PC-9 (cell line): ENCODE data around the gene FBXL14. TPM values are rescaled to one million over a fixed set of nuclear protein-coding genes. Genes with fewer than 3 reads are reported as not detected.
A peak's percentile ranks its signal among the peaks of the same experiment; 100 is the strongest.

Experiments
- BruUV-seq: library from RNA; stranded (reverse); fragments of 400-500 nt; replicated peaks from 2 replicates; lab custom pipeline; 2021; lab: Mats Ljungman, UMichigan
- CTCF ChIA-PET: fragments of 300-600 bp; sonication (Branson Sonifier 250); formaldehyde crosslinking; loops from one replicate; lab custom pipeline; 2022; ENCODE audit warnings: antibody characterized with exemption; lab: Charles Lee
- POLR2A ChIA-PET: fragments of 300-600 bp; sonication (Branson Sonifier 250); formaldehyde crosslinking; loops from one replicate; lab custom pipeline; 2022; ENCODE audit warnings: antibody characterized with exemption; ENCODE audit not compliant: unreplicated experiment; lab: Charles Lee
- DNase-seq, 2 experiments: peaks; one replicate each; pipeline versions ENCODE4 v3.0.0 to v3.0.0-alpha.2; 2015 to 2022; ENCODE audit warnings: mixed read lengths in 1 of 2
- H2AFZ ChIP-seq: fragments of 200-600 bp; sonication (generic); 2 replicates; pipeline ENCODE4 v1.8.1; 2017; ENCODE audit warnings: antibody characterized with exemption
- H3F3A ChIP-seq: fragments of 200-600 bp; sonication (generic); 2 replicates; pipeline ENCODE4 v1.8.1; 2017; ENCODE audit warnings: antibody characterized with exemption, mild to moderate bottlenecking, low read depth; ENCODE audit not compliant: insufficient read depth
- H3K27ac ChIP-seq: fragments of 200-600 bp; sonication (generic); 2 replicates; pipeline ENCODE4 v1.6.1; 2016; ENCODE audit warnings: mixed run types
- H3K27me3 ChIP-seq: fragments of 200-600 bp; sonication (generic); 2 replicates; pipeline ENCODE4 v1.6.1; 2016; ENCODE audit warnings: low read depth, mixed run types; ENCODE audit not compliant: insufficient read depth
- H3K36me3 ChIP-seq: fragments of 200-600 bp; sonication (generic); 2 replicates; pipeline ENCODE4 v1.6.1; 2016; ENCODE audit warnings: low read depth, mixed run types
- H3K4me1 ChIP-seq: fragments of 200-600 bp; sonication (generic); replicated peaks from 2 replicates; pipeline ENCODE4 v1.6.1; 2016; ENCODE audit warnings: mixed run types; ENCODE audit not compliant: insufficient read depth
- H3K4me2 ChIP-seq: fragments of 200-600 bp; sonication (generic); 2 replicates; pipeline ENCODE4 v1.6.1; 2017; ENCODE audit warnings: mixed run types
- H3K4me3 ChIP-seq: fragments of 200-600 bp; sonication (generic); 2 replicates; pipeline ENCODE4 v1.6.1; 2016; ENCODE audit warnings: mixed run types
- H3K79me2 ChIP-seq: fragments of 200-600 bp; sonication (generic); 2 replicates; pipeline ENCODE4 v1.6.1; 2017; ENCODE audit warnings: low read depth, mixed run types
- H3K9me2 ChIP-seq: fragments of 200-600 bp; sonication (generic); 2 replicates; pipeline ENCODE4 v1.8.1; 2017; ENCODE audit warnings: mild to moderate bottlenecking; ENCODE audit not compliant: insufficient read depth
- H3K9me3 ChIP-seq: fragments of 200-600 bp; sonication (generic); 2 replicates; pipeline ENCODE4 v1.8.1; 2016; ENCODE audit warnings: low read depth; ENCODE audit not compliant: insufficient read depth
- H4K20me1 ChIP-seq: fragments of 200-600 bp; sonication (generic); 2 replicates; pipeline ENCODE4 v1.8.1; 2017; ENCODE audit not compliant: insufficient read depth
- EZH2 ChIP-seq: fragments of 200-600 bp; sonication (generic); IDR thresholded peaks from 2 replicates; pipeline ENCODE4 v1.8.0; 2017; ENCODE audit warnings: antibody characterized with exemption, low read depth
- intact Hi-C: fragments of 100-400 bp; cut with micrococcal nuclease; formaldehyde crosslinking; loops from one replicate; pipeline ENCODE4 v1.10.0; 2022; ENCODE audit not compliant: unreplicated experiment
- total RNA-seq: library from RNA; stranded (reverse); gene quantifications from 2 replicates; pipeline ENCODE4 v1.2.3, GENCODE V29; 2021
- TF ChIP-seq, protein P1 (sequence below): fragments of 200-600 bp; sonication (generic); conservative IDR thresholded peaks from 2 replicates; pipeline ENCODE4 v1.6.1; 2017; ENCODE audit warnings: mixed run types, antibody characterized with exemption, mild to moderate bottlenecking, moderate library complexity

The FBXL14 gene
- total RNA-seq, 1 experiment from 2014 or later: 21.1 TPM

DNA sequence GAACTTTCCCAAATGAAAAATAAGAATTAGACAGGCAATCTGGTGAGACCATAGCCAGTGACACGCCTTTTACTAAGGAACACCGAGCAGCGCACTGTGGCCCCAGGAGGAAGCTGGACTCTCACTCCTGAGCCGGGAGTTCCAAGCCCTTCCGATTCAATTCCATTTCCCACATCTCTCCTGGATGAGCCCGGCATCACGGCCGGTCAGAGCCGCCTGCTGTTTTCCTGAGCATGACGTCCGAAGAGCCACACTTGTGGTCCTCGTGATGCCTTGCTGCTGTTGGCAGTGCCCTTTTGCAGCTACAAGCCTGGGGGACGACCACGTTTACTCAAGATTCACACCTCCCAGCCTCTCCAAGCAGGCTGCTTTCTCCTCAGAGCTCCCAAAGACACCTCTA lies 40.8 kb downstream of the FBXL14 start:
- H3K79me2 ChIP-seq: no peaks in the 10 kb centered on the region
- no TSS peak for BruUV-seq
- CTCF ChIA-PET: no interaction called here

DNA sequence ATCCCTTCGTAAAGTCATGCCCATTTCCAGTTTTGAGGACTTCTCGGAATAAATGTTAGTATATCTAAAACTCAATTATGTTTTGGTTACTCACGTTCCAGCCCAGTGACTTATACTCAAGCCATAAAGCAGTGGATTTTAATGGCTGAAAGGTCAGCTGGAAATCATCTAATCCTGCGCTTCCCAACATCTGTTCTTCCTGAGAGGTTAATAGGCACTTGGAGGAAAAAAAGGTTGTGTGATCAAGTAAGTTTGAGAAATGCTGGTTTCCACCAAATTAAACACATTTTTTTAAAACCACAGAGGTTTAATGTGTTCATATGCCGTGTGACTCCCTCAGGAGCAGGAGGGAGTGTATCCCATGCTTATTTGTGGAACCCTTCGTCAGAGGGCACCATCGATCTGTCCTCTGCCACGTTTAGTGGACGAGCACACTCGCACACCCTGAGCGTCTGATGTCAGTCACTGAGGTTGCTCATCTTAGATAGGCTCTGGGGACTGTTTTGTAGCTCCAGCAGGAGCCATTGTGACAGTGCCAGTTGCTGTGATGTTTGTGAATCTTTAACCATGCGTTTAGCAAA lies 41.4 kb downstream of the FBXL14 start:
- no peak overlapping the region for H3K4me2 ChIP-seq
- no peaks in the 10 kb centered on the region for H3F3A ChIP-seq
- H3K9me3 ChIP-seq: peaks cover 3% of the 10 kb centered on the region
- H3K9me2 ChIP-seq: no peaks in the 10 kb centered on the region
- ChIA-PET CTCF (no interaction called here), POLR2A (no interaction called here)
- H3K79me2 ChIP-seq: no peaks in the 10 kb centered on the region
- H3K4me1 ChIP-seq: no peaks in the 10 kb centered on the region
- BruUV-seq: no TSS peak
- no peak for TF ChIP-seq EZH2
- TF ChIP-seq, protein P1, sequence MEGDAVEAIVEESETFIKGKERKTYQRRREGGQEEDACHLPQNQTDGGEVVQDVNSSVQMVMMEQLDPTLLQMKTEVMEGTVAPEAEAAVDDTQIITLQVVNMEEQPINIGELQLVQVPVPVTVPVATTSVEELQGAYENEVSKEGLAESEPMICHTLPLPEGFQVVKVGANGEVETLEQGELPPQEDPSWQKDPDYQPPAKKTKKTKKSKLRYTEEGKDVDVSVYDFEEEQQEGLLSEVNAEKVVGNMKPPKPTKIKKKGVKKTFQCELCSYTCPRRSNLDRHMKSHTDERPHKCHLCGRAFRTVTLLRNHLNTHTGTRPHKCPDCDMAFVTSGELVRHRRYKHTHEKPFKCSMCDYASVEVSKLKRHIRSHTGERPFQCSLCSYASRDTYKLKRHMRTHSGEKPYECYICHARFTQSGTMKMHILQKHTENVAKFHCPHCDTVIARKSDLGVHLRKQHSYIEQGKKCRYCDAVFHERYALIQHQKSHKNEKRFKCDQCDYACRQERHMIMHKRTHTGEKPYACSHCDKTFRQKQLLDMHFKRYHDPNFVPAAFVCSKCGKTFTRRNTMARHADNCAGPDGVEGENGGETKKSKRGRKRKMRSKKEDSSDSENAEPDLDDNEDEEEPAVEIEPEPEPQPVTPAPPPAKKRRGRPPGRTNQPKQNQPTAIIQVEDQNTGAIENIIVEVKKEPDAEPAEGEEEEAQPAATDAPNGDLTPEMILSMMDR: no peak
- no peak overlapping the region for H2AFZ ChIP-seq
- H4K20me1 ChIP-seq: no peaks in the 10 kb centered on the region
- no peak overlapping the region for H3K4me3 ChIP-seq
- no peaks in the 10 kb centered on the region for H3K36me3 ChIP-seq
- intact Hi-C loops: no loop called here
- DNase-seq: peak in 1 of 2 experiments; percentile 15
- no peaks in the 10 kb centered on the region for H3K27me3 ChIP-seq
- H3K27ac ChIP-seq: no peak overlapping the region

More for the DNA sequence above, 40.8 kb downstream of the FBXL14 start:
- no peak for DNase-seq
- H3F3A ChIP-seq: no peaks in the 10 kb centered on the region
- no peak overlapping the region for H2AFZ ChIP-seq
- no peak overlapping the region for H3K27ac ChIP-seq
- no peaks in the 10 kb centered on the region for H3K9me2 ChIP-seq
- H3K36me3 ChIP-seq: no peaks in the 10 kb centered on the region
- no peaks in the 10 kb centered on the region for H4K20me1 ChIP-seq
- no peaks in the 10 kb centered on the region for H3K27me3 ChIP-seq
- POLR2A ChIA-PET: no interaction called here
- H3K9me3 ChIP-seq: peaks cover 3% of the 10 kb centered on the region
- TF ChIP-seq, protein P1: no peak
- H3K4me3 ChIP-seq: no peak overlapping the region
- intact Hi-C loops: no loop called here
- no peak overlapping the region for H3K4me2 ChIP-seq
- H3K4me1 ChIP-seq: no peaks in the 10 kb centered on the region

- no peak overlapping the region for H3K27ac ChIP-seq
- no peaks in the 10 kb centered on the region for H3K4me1 ChIP-seq
- no peaks in the 10 kb centered on the region for H3K79me2 ChIP-seq
- H3F3A ChIP-seq: no peaks in the 10 kb centered on the region
- no peaks in the 10 kb centered on the region for H3K36me3 ChIP-seq
- H3K9me2 ChIP-seq: no peaks in the 10 kb centered on the region
- no peak overlapping the region for H2AFZ ChIP-seq
- peak in 1 of 2 experiments; percentile 30 for DNase-seq
- no peak overlapping the region for H3K4me3 ChIP-seq
- ChIA-PET CTCF (no interaction called here), POLR2A (no interaction called here)
- no peak for TF ChIP-seq EZH2
- TF ChIP-seq, protein P1: no peak
- BruUV-seq: no TSS peak
- H3K4me2 ChIP-seq: no peak overlapping the region
- H4K20me1 ChIP-seq: no peaks in the 10 kb centered on the region
- H3K9me3 ChIP-seq: peaks cover 3% of the 10 kb centered on the region
- H3K27me3 ChIP-seq: no peaks in the 10 kb centered on the region
- intact Hi-C loops: no loop called here
Observed at GRCh38 chr12:1552171-1552570, 42.2 kb downstream of the FBXL14 start.
